Liver (tissue), 9 donors: ENCODE results near the gene CPED1. TPM values are rescaled to one million over a fixed set of nuclear protein-coding genes. Genes with fewer than 3 reads are reported as not detected.

Experiments
- DNase-seq: peaks from one replicate; pipeline ENCODE4 v3.0.0-alpha.2; 2017; ENCODE audit warnings: low spot score
- H3K27ac ChIP-seq, 2 donors: one replicate each; pipeline ENCODE4 v1.7.0; 2013; ENCODE audit warnings: inconsistent platforms in 2 of 2, low read length in 2 of 2, control low read depth in 1 of 2, low read depth in 1 of 2, mild to moderate bottlenecking in 1 of 2
- H3K27me3 ChIP-seq, 4 donors: one replicate each; pipeline versions ENCODE4 v1.6.1 to v1.7.0; 2013; ENCODE audit warnings: low read length in 3 of 4, inconsistent platforms in 1 of 4, mild to moderate bottlenecking in 1 of 4, moderate library complexity in 1 of 4; ENCODE audit not compliant: control insufficient read depth in 4 of 4, insufficient read depth in 4 of 4
- H3K36me3 ChIP-seq, 4 donors: one replicate each; pipeline versions ENCODE4 v1.6.1 to v1.7.0; 2013; ENCODE audit warnings: low read length in 3 of 4, mild to moderate bottlenecking in 3 of 4, low read depth in 1 of 4, moderate library complexity in 1 of 4; ENCODE audit not compliant: control insufficient read depth in 4 of 4, insufficient read depth in 3 of 4
- H3K4me1 ChIP-seq, 4 donors: one replicate each; pipeline versions ENCODE4 v1.6.1 to v1.7.0; 2013; ENCODE audit warnings: low read length in 3 of 4, mild to moderate bottlenecking in 3 of 4, moderate library complexity in 1 of 4; ENCODE audit not compliant: control insufficient read depth in 4 of 4, insufficient read depth in 4 of 4
- H3K4me3 ChIP-seq, 3 donors: one replicate each; pipeline versions ENCODE4 v1.6.1 to v1.7.0; 2013; ENCODE audit warnings: low read length in 3 of 3, control low read depth in 1 of 3, low read depth in 1 of 3, mild to moderate bottlenecking in 1 of 3
- H3K9ac ChIP-seq, 2 donors: one replicate each; pipeline ENCODE4 v1.7.0; 2013; ENCODE audit warnings: low read length in 2 of 2, mild to moderate bottlenecking in 2 of 2, moderate library complexity in 2 of 2, control low read depth in 1 of 2, low read depth in 1 of 2
- H3K9me3 ChIP-seq, 4 donors: one replicate each; pipeline versions ENCODE4 v1.6.1 to v1.7.0; 2013; ENCODE audit warnings: low read length in 3 of 4; ENCODE audit not compliant: control insufficient read depth in 4 of 4
- ATF3 ChIP-seq: IDR thresholded peaks from 2 replicates; pipeline ENCODE4 v1.6.1; 2016; ENCODE audit warnings: antibody characterized with exemption
- CTCF ChIP-seq: fragments of 150-350 bp; IDR thresholded peaks from 2 replicates; pipeline ENCODE4 v1.5.1; 2017; ENCODE audit warnings: improper control_type of control experiment, low read depth, low read length; ENCODE audit not compliant: missing input control
- EGR1 ChIP-seq, 2 donors: IDR thresholded peaks; 2 replicates each; pipeline ENCODE4 v1.6.1; 2016 to 2018; ENCODE audit warnings: antibody characterized with exemption in 2 of 2, low read depth in 2 of 2
- HNF4A ChIP-seq, 2 donors: conservative IDR thresholded peaks; 2 replicates each; pipeline ENCODE4 v1.6.1; 2016; ENCODE audit warnings: antibody characterized with exemption in 2 of 2, mild to moderate bottlenecking in 2 of 2
- JUND ChIP-seq, 2 donors: IDR thresholded peaks; 2 replicates each; pipeline ENCODE4 v1.6.1; 2016; ENCODE audit warnings: antibody characterized with exemption in 2 of 2
- MAX ChIP-seq: IDR thresholded peaks from 2 replicates; pipeline ENCODE4 v1.6.1; 2016; ENCODE audit warnings: antibody characterized with exemption
- NR2F2 ChIP-seq: IDR thresholded peaks from 2 replicates; pipeline ENCODE4 v1.6.1; 2016; ENCODE audit warnings: antibody characterized with exemption
- RAD21 ChIP-seq, 2 donors: IDR thresholded peaks; 2 replicates each; pipeline ENCODE4 v1.6.1; 2016; ENCODE audit warnings: antibody characterized with exemption in 2 of 2, mild to moderate bottlenecking in 2 of 2
- REST ChIP-seq: IDR thresholded peaks from 2 replicates; pipeline ENCODE4 v1.6.1; 2016; ENCODE audit warnings: antibody characterized with exemption, mild to moderate bottlenecking
- RXRA ChIP-seq, 2 donors: IDR thresholded peaks; 2 replicates each; pipeline ENCODE4 v1.6.1; 2017 to 2018; ENCODE audit warnings: antibody characterized with exemption in 2 of 2, mild to moderate bottlenecking in 1 of 2
- SP1 ChIP-seq: IDR thresholded peaks from 2 replicates; pipeline ENCODE4 v1.6.1; 2018; ENCODE audit warnings: antibody characterized with exemption, mild to moderate bottlenecking
- YY1 ChIP-seq: IDR thresholded peaks from 2 replicates; pipeline ENCODE4 v1.6.1; 2016; ENCODE audit warnings: antibody characterized with exemption, mild to moderate bottlenecking
- ZBTB33 ChIP-seq: IDR thresholded peaks from 2 replicates; pipeline ENCODE4 v1.6.1; 2016; ENCODE audit warnings: antibody characterized with exemption
- WGBS: extraction: QIAGEN DNeasy Blood & Tissue Kit; methylation state at CpG from one replicate; pipeline ENCODE4 v1.1.7; 2013; 5-methylcytosine and 5-hydroxymethylcytosine counted together
- polyA plus RNA-seq, 2 donors: library from polyadenylated mRNA; stranded (reverse) in 1 of 2; unstranded in 1 of 2; fragments of 200-250 nt in 1 of 2; fragments of >200 nt in 1 of 2; fragmentation: Nextera tagmentation in 1 of 2; extraction: Ambion mirVana in 1 of 2; gene quantifications; one replicate each; pipeline versions ENCODE4 v1.2.1 to v1.2.3, GENCODE V29; 2013 to 2015
- total RNA-seq, 2 donors: library from RNA; depleted of rRNA; stranded (reverse); fragments of >200 nt; gene quantifications; one replicate each; pipeline ENCODE4 v1.2.3, GENCODE V29; 2014
- donor health status: healthy.
- donor health status: healthy.
- donor health status: healthy.
- donor health status: healthy.
- donor health status: healthy.

The CPED1 gene
- total and polyA plus RNA-seq, 4 donors, result 8.5 to 58.0 (median 14.6) TPM

- 14% methylated on average over 3 of the region's 3 CpGs for WGBS
- H3K27ac ChIP-seq, result peak overlapping the region in 1 of 2 donors; percentile 46
- H3K9me3 ChIP-seq, result no peaks in the 10 kb centered on the region
- no peak overlapping the region for H3K4me3 ChIP-seq
- no peak overlapping the region for H3K9ac ChIP-seq
- H3K27me3 ChIP-seq, result no peaks in the 10 kb centered on the region
- no peaks in the 10 kb centered on the region for H3K36me3 ChIP-seq
- no peak for TF ChIP-seq EGR1 (IDR thresholded peaks at IDR 0.05; ENCODE audit: low read depth in 2 of 2)
- TF ChIP-seq HNF4A (conservative IDR thresholded peaks at IDR 0.05), result peak; percentile 10 to 26
- no peak for TF ChIP-seq YY1
- TF ChIP-seq SP1, result peak; percentile 47
- peak; percentile 98 for TF ChIP-seq NR2F2
- no peak for TF ChIP-seq MAX
- TF ChIP-seq RXRA (IDR thresholded peaks at IDR 0.05), result peak; percentile 76 to 78
- peak in 1 of 2 donors; percentile 16 for TF ChIP-seq JUND (IDR thresholded peaks at IDR 0.05)
- TF ChIP-seq ZBTB33, result no peak
- peak in 1 of 2 donors; percentile 12 for TF ChIP-seq RAD21 (IDR thresholded peaks at IDR 0.05)
- DNase-seq, result no peak
- peaks cover 1 to 13% (median 10%) of the 10 kb centered on the region in 4 donors for H3K4me1 ChIP-seq
These were observed 46.7 kb upstream of the CPED1 start for GRCh38 chr7:120941856-120942255.

GRCh38 chr7:120942861-120943260 lies 45.6 kb upstream of the CPED1 start:
- Histone ChIP-seq H3K36me3 (no peaks in the 10 kb centered on the region), H3K27me3 (no peaks in the 10 kb centered on the region), H3K9me3 (no peaks in the 10 kb centered on the region), H3K4me1 (peaks cover 1 to 13% (median 10%) of the 10 kb centered on the region in 4 donors), H3K27ac (no peak overlapping the region), H3K4me3 (no peak overlapping the region), H3K9ac (no peak overlapping the region)
- TF ChIP-seq CTCF, result no peak
- DNase-seq, result no peak
- 100% methylated on average over 1 of the region's 1 CpG for WGBS

- WGBS, result 50% methylated on average over 6 of the region's 6 CpGs
- Histone ChIP-seq H3K27me3 (no peaks in the 10 kb centered on the region), H3K27ac (no peak overlapping the region), H3K4me3 (no peak overlapping the region), H3K36me3 (no peaks in the 10 kb centered on the region), H3K9ac (no peak overlapping the region), H3K4me1 (peaks cover 1 to 16% (median 11%) of the 10 kb centered on the region in 4 donors), H3K9me3 (no peaks in the 10 kb centered on the region)
- no peak for DNase-seq
- TF ChIP-seq REST (no peak), RAD21 (IDR thresholded peaks at IDR 0.05) (no peak), HNF4A (conservative IDR thresholded peaks at IDR 0.05) (no peak), YY1 (no peak), CTCF (no peak), SP1 (no peak), ZBTB33 (no peak), EGR1 (IDR thresholded peaks at IDR 0.05; ENCODE audit: low read depth in 2 of 2) (no peak), ATF3 (no peak)
These were observed 43.5 kb upstream of the CPED1 start for GRCh38 chr7:120944826-120945562.
